ENCODE results near the gene DNAH12. TPM values are rescaled to one million over a fixed set of nuclear protein-coding genes. Genes with fewer than 3 reads are reported as not detected.
A peak's percentile ranks its signal among the peaks of the same experiment; 100 is the strongest.

Gene DNAH12
- total RNA-seq, 1 donor from 2014 or later = 1.2 TPM

DNA sequence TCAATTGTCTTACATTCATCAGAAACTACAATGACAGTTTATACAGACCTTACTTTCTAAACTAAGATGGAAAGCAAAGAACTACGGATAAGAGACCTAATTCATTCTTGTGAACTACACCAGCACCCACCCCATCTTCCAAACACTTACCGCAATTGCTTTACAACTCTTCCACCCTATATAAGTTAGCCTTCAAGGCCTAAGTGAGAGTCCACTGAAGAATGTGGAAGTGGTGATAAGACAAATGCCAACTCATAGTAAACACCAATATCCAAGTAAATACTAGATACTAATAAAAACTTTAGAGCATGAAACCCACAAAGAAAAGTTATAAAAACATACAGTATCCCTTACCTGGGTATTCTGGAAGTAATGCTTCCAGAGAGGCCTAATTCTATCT is 39.4 kb upstream of the DNAH12 start:
- peaks cover 15% of the 10 kb centered on the region for H3K36me3 Mint-ChIP-seq (ENCODE audit: insufficient read depth)
- no peak for DNase-seq (ENCODE audit: low spot score, unreplicated experiment)
- no peak overlapping the region for H3K4me3 Mint-ChIP-seq (ENCODE audit: low read depth)
- no peaks in the 10 kb centered on the region for H3K27me3 Mint-ChIP-seq
- peak overlapping the region; percentile 56 for H3K27ac Mint-ChIP-seq
- H3K9me3 Mint-ChIP-seq (ENCODE audit: low read depth) = no peaks in the 10 kb centered on the region
- H3K4me1 Mint-ChIP-seq (ENCODE audit: low read depth) = peaks cover 22% of the 10 kb centered on the region
- TF ChIP-seq, protein P1, sequence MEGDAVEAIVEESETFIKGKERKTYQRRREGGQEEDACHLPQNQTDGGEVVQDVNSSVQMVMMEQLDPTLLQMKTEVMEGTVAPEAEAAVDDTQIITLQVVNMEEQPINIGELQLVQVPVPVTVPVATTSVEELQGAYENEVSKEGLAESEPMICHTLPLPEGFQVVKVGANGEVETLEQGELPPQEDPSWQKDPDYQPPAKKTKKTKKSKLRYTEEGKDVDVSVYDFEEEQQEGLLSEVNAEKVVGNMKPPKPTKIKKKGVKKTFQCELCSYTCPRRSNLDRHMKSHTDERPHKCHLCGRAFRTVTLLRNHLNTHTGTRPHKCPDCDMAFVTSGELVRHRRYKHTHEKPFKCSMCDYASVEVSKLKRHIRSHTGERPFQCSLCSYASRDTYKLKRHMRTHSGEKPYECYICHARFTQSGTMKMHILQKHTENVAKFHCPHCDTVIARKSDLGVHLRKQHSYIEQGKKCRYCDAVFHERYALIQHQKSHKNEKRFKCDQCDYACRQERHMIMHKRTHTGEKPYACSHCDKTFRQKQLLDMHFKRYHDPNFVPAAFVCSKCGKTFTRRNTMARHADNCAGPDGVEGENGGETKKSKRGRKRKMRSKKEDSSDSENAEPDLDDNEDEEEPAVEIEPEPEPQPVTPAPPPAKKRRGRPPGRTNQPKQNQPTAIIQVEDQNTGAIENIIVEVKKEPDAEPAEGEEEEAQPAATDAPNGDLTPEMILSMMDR (IDR thresholded peaks at IDR 0.05; ENCODE audit: unreplicated experiment) = no peak

DNA sequence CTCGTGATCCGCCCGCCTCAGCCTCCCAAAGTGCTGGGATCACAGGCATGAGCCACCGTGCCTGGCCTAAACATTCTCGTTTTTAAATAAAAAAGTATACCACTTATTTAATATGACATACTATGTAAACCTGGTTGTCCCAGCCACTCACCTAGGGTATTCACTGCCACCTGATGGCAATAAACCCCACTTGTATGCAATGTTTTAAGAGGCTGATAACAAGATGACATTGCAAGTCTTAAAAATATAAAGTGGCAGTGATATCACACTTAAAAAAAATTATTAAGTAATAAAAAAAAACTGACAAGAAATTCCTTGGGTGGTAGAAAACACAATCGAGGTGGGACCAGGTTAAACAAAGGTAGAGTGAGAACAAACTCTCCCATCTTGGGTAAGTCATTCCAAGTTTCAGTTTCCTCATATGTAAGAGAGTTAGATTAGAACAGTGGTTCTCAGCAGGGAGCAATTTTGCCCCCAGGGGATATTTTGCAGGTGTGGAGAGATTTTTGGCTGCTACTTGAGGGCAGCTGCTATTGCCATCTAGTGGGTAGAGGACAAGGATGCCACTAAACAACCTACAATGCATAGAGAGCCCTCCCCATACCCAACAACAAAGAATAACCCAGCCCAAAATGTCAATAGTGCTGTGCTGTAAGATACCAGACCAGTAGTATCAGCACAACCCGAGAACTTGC is 38.5 kb upstream of the DNAH12 start:
- DNase-seq (ENCODE audit: low spot score, unreplicated experiment) = no peak
- TF ChIP-seq, protein P1 (IDR thresholded peaks at IDR 0.05; ENCODE audit: unreplicated experiment) = peak; percentile 26
- no peak overlapping the region for H3K4me3 Mint-ChIP-seq (ENCODE audit: low read depth)
- H3K4me1 Mint-ChIP-seq (ENCODE audit: low read depth) = peaks cover 25% of the 10 kb centered on the region
- H3K27me3 Mint-ChIP-seq = no peaks in the 10 kb centered on the region
- H3K36me3 Mint-ChIP-seq (ENCODE audit: insufficient read depth) = peaks cover 17% of the 10 kb centered on the region
- no peaks in the 10 kb centered on the region for H3K9me3 Mint-ChIP-seq (ENCODE audit: low read depth)
- peak overlapping the region; percentile 56 for H3K27ac Mint-ChIP-seq

DNA sequence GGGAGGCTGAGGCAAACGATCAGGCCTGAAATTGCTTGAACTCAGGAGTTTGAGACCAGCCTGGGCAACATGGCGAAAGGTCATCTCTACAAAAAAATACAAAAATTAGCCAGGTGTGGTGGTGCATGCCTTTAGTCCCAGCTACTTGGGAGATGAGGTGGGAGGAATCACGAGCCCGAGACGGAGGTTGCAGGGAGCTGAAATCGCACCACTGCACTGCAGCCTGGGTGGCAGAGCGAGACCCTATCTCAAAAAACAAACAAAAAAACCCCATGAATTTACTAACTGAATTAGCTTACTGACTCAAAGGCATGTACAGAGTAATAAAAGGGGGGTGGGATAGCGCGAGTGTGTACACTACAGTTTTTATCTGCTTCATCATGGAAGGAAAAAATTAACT is 33.7 kb upstream of the DNAH12 start:
- no peak for DNase-seq (ENCODE audit: low spot score, unreplicated experiment)
- peaks cover 36% of the 10 kb centered on the region for H3K36me3 Mint-ChIP-seq (ENCODE audit: insufficient read depth)
- H3K4me3 Mint-ChIP-seq (ENCODE audit: low read depth) = no peak overlapping the region
- peak overlapping the region; percentile 88 for H3K27ac Mint-ChIP-seq
- TF ChIP-seq, protein P1 (IDR thresholded peaks at IDR 0.05; ENCODE audit: unreplicated experiment) = no peak
- H3K9me3 Mint-ChIP-seq (ENCODE audit: low read depth) = no peaks in the 10 kb centered on the region
- H3K4me1 Mint-ChIP-seq (ENCODE audit: low read depth) = peaks cover 19% of the 10 kb centered on the region
- no peaks in the 10 kb centered on the region for H3K27me3 Mint-ChIP-seq

DNA sequence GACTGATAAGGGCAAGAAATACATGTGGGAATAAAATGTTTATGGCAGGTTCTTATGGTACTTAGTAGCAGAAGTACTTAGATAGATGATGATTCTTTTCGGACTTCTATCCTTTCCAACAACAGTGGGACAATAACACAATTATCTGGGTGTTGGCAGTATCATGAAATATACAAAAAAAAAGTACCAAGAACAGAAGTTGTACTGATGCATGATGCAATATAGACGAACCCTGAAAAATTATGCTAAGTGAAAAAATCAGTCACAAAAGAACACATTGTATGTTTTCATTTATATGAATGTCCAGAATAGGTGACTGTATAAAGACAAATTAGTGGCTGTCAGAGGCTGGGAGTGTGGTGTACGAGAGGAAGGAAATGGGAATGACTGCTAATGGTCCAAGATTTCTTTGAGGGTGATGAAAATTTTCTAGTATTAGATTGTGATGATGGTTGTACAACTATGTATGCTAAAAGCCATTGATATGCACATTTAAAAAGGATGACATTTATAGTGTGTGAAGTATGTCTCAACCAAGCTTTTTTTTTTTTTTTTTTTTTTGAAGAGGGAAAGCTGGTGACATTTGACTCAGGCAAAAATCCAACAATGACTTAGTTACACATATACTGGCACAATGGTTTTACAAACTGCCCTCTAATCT is 32.0 kb upstream of the DNAH12 start:
- TF ChIP-seq, protein P1 (IDR thresholded peaks at IDR 0.05; ENCODE audit: unreplicated experiment) = no peak
- H3K9me3 Mint-ChIP-seq (ENCODE audit: low read depth) = no peaks in the 10 kb centered on the region
- no peak overlapping the region for H3K4me3 Mint-ChIP-seq (ENCODE audit: low read depth)
- H3K4me1 Mint-ChIP-seq (ENCODE audit: low read depth) = peaks cover 17% of the 10 kb centered on the region
- H3K27me3 Mint-ChIP-seq = no peaks in the 10 kb centered on the region
- H3K36me3 Mint-ChIP-seq (ENCODE audit: insufficient read depth) = peaks cover 45% of the 10 kb centered on the region
- peak overlapping the region; percentile 55 for H3K27ac Mint-ChIP-seq
- DNase-seq (ENCODE audit: low spot score, unreplicated experiment) = no peak

DNA sequence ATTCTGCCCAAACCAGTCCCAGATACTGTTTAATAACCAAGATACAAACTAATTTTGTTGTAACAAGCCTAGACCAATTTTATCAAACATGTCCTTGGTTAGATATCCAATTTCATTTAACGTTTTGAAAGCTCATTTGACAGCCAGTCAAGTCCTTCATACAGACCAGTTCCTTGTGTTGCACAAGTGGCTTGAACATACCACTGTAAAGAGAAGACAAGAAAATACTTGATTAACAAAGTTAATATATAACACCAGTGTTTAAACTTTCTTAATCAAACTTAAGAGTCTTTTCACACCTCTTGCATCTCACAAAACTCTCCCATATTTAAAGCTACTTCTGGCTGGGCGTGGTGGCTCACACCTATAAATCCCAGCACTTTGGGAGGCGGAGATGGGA is 28.0 kb upstream of the DNAH12 start:
- TF ChIP-seq, protein P1 (IDR thresholded peaks at IDR 0.05; ENCODE audit: unreplicated experiment) = no peak
- DNase-seq (ENCODE audit: low spot score, unreplicated experiment) = no peak
- Mint-ChIP-seq H3K36me3 (ENCODE audit: insufficient read depth) (peaks cover 35% of the 10 kb centered on the region), H3K9me3 (ENCODE audit: low read depth) (no peaks in the 10 kb centered on the region), H3K4me3 (ENCODE audit: low read depth) (no peak overlapping the region), H3K4me1 (ENCODE audit: low read depth) (peaks cover 7% of the 10 kb centered on the region), H3K27ac (no peak overlapping the region), H3K27me3 (no peaks in the 10 kb centered on the region)

Data from progenitor cell of endocrine pancreas (in vitro differentiated cells).